K562 (cell line): Measurements from ENCODE around the gene CXCL9. TPM values are rescaled to one million over a fixed set of nuclear protein-coding genes. Genes with fewer than 3 reads are reported as not detected.

Experiments used
- ADNP ChIP-seq: fragments of 200-800 bp; sonication (Bioruptor generic); IDR thresholded peaks from 2 replicates; pipeline ENCODE4 v1.6.1; 2016; ENCODE audit warnings: missing genetic modification characterization, missing compliant biosample characterization
- BMI1 ChIP-seq: fragments of 150-350 bp; IDR thresholded peaks from 2 replicates; pipeline ENCODE4 v1.6.1; 2014; ENCODE audit warnings: low read length
- CBFB ChIP-seq: sonication (generic); formaldehyde crosslinking; IDR thresholded peaks from 2 replicates; pipeline ENCODE4 v1.4.0; 2020; ENCODE audit warnings: mild to moderate bottlenecking, missing genetic modification reagents
- FOXA1 ChIP-seq: fragments of 450-650 bp; IDR thresholded peaks from 2 replicates; pipeline ENCODE4 v1.6.1; 2016; ENCODE audit warnings: mild to moderate bottlenecking, borderline replicate concordance
- HMGN3 ChIP-seq: IDR thresholded peaks from 2 replicates; pipeline ENCODE4 v1.6.1; 2011; ENCODE audit warnings: borderline replicate concordance, low read depth, mild to moderate bottlenecking, mixed read lengths, low read length; ENCODE audit not compliant: insufficient read length; ENCODE audit errors: extremely low read depth
- HNRNPUL1 ChIP-seq: fragments of 200-400 bp; formaldehyde crosslinking; IDR thresholded peaks from 2 replicates; pipeline ENCODE4 v1.6.1; 2017; ENCODE audit warnings: low read length
- KDM5B ChIP-seq: fragments of 200-600 bp; sonication (generic); IDR thresholded peaks from 2 replicates; pipeline ENCODE4 v1.6.1; 2012; ENCODE audit warnings: low read depth, mild to moderate bottlenecking, moderate library complexity, low read length, control low read depth, inconsistent platforms; ENCODE audit not compliant: insufficient replicate concordance
- MTF1 ChIP-seq: fragments of 250-450 bp; sonication (Bioruptor Pico); IDR thresholded peaks from 2 replicates; pipeline ENCODE4 v1.9.0; 2021; ENCODE audit warnings: moderate library complexity, mild to moderate bottlenecking, inconsistent platforms, borderline replicate concordance
- NONO ChIP-seq, 2 experiments: fragments of 200-400 bp in 1 of 2; fragments of 450-650 bp in 1 of 2; formaldehyde crosslinking in 1 of 2; IDR thresholded peaks; 2 replicates each; pipeline ENCODE4 v1.6.1; 2017; ENCODE audit warnings: low read depth in 2 of 2, mild to moderate bottlenecking in 2 of 2, moderate library complexity in 2 of 2, low read length in 1 of 2
- PTRF ChIP-seq: fragments of 450-650 bp; IDR thresholded peaks from 2 replicates; pipeline ENCODE4 v1.6.1; 2016; ENCODE audit warnings: mild to moderate bottlenecking, missing genetic modification characterization, missing compliant biosample characterization
- REST ChIP-seq, 2 experiments: fragments of 450-650 bp; formaldehyde crosslinking in 1 of 2; IDR thresholded peaks; 2 replicates each; pipeline versions ENCODE4 v1.4.0 to v1.6.1; 2014 to 2020; ENCODE audit warnings: mild to moderate bottlenecking in 2 of 2, borderline replicate concordance in 1 of 2, low read depth in 1 of 2
- RHOXF2B ChIP-seq: fragments of 250-450 bp; sonication (Bioruptor Pico); conservative IDR thresholded peaks from 2 replicates; pipeline ENCODE4 v1.5.1; 2021
- TFAP4 ChIP-seq: sonication (generic); formaldehyde crosslinking; IDR thresholded peaks from 2 replicates; pipeline ENCODE4 v1.8.0; 2022; ENCODE audit warnings: missing genetic modification reagents, mild to moderate bottlenecking, moderate library complexity, borderline replicate concordance
- ZBTB8A ChIP-seq: fragments of 450-650 bp; IDR thresholded peaks from 2 replicates; pipeline ENCODE4 v1.6.1; 2018; ENCODE audit warnings: mild to moderate bottlenecking, moderate library complexity; ENCODE audit not compliant: partially characterized antibody
- ZKSCAN1 ChIP-seq: fragments of 150-350 bp; IDR thresholded peaks from 2 replicates; pipeline ENCODE4 v1.6.1; 2016; ENCODE audit warnings: low read depth, low read length
- ZMIZ1 ChIP-seq, 2 experiments: fragments of 150-350 bp in 1 of 2; IDR thresholded peaks; 2 replicates each; pipeline ENCODE4 v1.6.1; 2012 to 2016; ENCODE audit warnings: low read depth in 2 of 2, low read length in 2 of 2, mild to moderate bottlenecking in 1 of 2, moderate library complexity in 1 of 2
- polyA plus RNA-seq, 8 experiments: library from polyadenylated mRNA; depleted of rRNA in 4 of 8; stranded (reverse) in 5 of 8; unstranded in 3 of 8; fragments of >200 nt; fragmentation: Nextera tagmentation in 2 of 8; fragmentation: Illumina TruSeq in 1 of 8; extraction: Ambion mirVana in 2 of 8; extraction: Trizol in 1 of 8; gene quantifications; 2 replicates each; pipeline versions ENCODE4 v1.2.1 to v1.2.3, GENCODE V29; 2011 to 2014; ENCODE audit warnings: inconsistent platforms in 1 of 8, missing spikeins in 1 of 8
- total RNA-seq, 7 experiments: library from RNA; depleted of rRNA in 6 of 7; stranded (reverse); fragments of >200 nt in 6 of 7; fragmentation: Illumina TruSeq in 2 of 7; extraction: Trizol in 2 of 7; gene quantifications; 2 replicates each; pipeline versions ENCODE4 v1.2.1 to v1.2.3, GENCODE V29; 2011 to 2021; ENCODE audit warnings: low replicate concordance in 1 of 7

The CXCL9 gene
- total and polyA plus RNA-seq, 9 of the 15 experiments (the other 6 are each of a cell fraction or from before 2014, with no cell fraction given), result not detected

- TF ChIP-seq CBFB (CRISPR knock-in tag) (no peak), ADNP (no peak), KDM5B (no peak), FOXA1 (no peak), TFAP4 (no peak), PTRF (tag) (no peak), HMGN3 (no peak), RHOXF2B (no peak), BMI1 (no peak), MTF1 (CRISPR knock-in tag) (no peak), NONO (IDR thresholded peaks at IDR 0.05; ENCODE audit: low read depth in 2 of 2, low read length in 1 of 2) (no peak), ZKSCAN1 (no peak), ZMIZ1 (IDR thresholded peaks at IDR 0.05; ENCODE audit: low read depth in 2 of 2, low read length in 2 of 2) (no peak), ZBTB8A (no peak), HNRNPUL1 (no peak), REST (IDR thresholded peaks at IDR 0.05; ENCODE audit: borderline replicate concordance) (no peak), REST (CRISPR knock-in tag; IDR thresholded peaks at IDR 0.05; ENCODE audit: low read depth) (no peak)
Measured at GRCh38 chr4:76002176-76002575, 5.1 kb downstream of the CXCL9 start (continued).
